ENCODE data around the gene OR1F1.
A peak's percentile ranks its signal among the peaks of the same experiment; 100 is the strongest.

The OR1F1 gene

GRCh38 chr16:3186946-3187690, 886 bp upstream of the OR1F1 start:
- no peak for TF ChIP-seq CTCF (IDR thresholded peaks at IDR 0.05; ENCODE audit: low read depth, low read length, missing control alignments)
- H3K4me3 ChIP-seq (ENCODE audit: low read depth, low read length): no peak overlapping the region
- DNase-seq (ENCODE audit: low read depth): no peak

- TF ChIP-seq CTCF (IDR thresholded peaks at IDR 0.05; ENCODE audit: low read depth, low read length, missing control alignments): no peak
- DNase-seq (ENCODE audit: low read depth): no peak
- H3K4me3 ChIP-seq (ENCODE audit: low read depth, low read length): peak overlapping the region; percentile 57
These were observed 596 bp downstream of the OR1F1 start for GRCh38 chr16:3188675-3188924.

GRCh38 chr16:3188925-3189825, 1.2 kb downstream of the OR1F1 start:
- no peak for DNase-seq (ENCODE audit: low read depth)
- peak overlapping the region; percentile 57 for H3K4me3 ChIP-seq (ENCODE audit: low read depth, low read length)
- no peak for TF ChIP-seq CTCF (IDR thresholded peaks at IDR 0.05; ENCODE audit: low read depth, low read length, missing control alignments)

DNA sequence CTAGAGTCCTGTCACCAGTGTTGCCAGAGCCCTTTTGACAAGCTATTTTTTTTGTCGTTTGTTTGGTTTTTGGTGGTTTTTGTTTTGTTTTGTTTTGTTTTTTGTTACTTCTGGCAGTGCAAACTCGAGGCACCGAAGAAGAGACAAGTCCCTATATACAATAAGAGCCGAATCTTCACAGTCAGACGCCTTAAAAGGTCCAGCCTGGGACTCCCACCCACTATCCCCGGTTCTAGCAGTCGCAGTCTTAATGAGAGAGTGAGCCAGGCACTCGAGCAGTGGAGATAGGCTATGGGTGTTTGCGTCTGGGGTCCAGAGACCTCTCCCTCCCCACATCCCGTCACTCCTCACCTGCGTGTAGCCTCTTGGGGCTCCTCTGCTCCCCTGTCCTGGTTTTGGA, 1.9 kb downstream of the OR1F1 start:
- DNase-seq (ENCODE audit: low read depth): no peak
- no peak for TF ChIP-seq CTCF (IDR thresholded peaks at IDR 0.05; ENCODE audit: low read depth, low read length, missing control alignments)
- H3K4me3 ChIP-seq (ENCODE audit: low read depth, low read length): no peak overlapping the region; the same call in 1 of the 2 replicates

GRCh38 chr16:3190949-3191353, 2.9 kb downstream of the OR1F1 start:
- H3K4me3 ChIP-seq (ENCODE audit: low read depth, low read length): peak overlapping the region; percentile 22
- no peak for TF ChIP-seq CTCF (IDR thresholded peaks at IDR 0.05; ENCODE audit: low read depth, low read length, missing control alignments)
- DNase-seq (ENCODE audit: low read depth): no peak

GRCh38 chr16:3192476-3193019, 4.5 kb downstream of the OR1F1 start:
- no peak overlapping the region for H3K4me3 ChIP-seq (ENCODE audit: low read depth, low read length)
- DNase-seq (ENCODE audit: low read depth): no peak
- TF ChIP-seq CTCF (IDR thresholded peaks at IDR 0.05; ENCODE audit: low read depth, low read length, missing control alignments): no peak

Measured in GM12864 (cell line).